ENCODE data around the gene ODAD3.

- TF ChIP-seq CTCF (IDR thresholded peaks at IDR 0.05; ENCODE audit: borderline replicate concordance, extremely low read depth, low read length, poor library complexity, severe bottlenecking) (peak; percentile 72), EZH2 (IDR thresholded peaks at IDR 0.05; ENCODE audit: borderline replicate concordance, low read depth, low read length, severe bottlenecking) (no peak)
Measured at GRCh38 chr19:11446652-11447301, 11.9 kb upstream of the ODAD3 start.

Measured in DND-41 (cell line).